Esophagus (tissue), 2 donors: Measurements from ENCODE around the gene KIF2A. TPM values are rescaled to one million over a fixed set of nuclear protein-coding genes. Genes with fewer than 3 reads are reported as not detected.

Source experiments
- H3K27ac ChIP-seq, 2 donors: one replicate each; pipeline ENCODE4 v1.5.1; 2013; ENCODE audit warnings: low read depth in 2 of 2, mild to moderate bottlenecking in 2 of 2, inconsistent platforms in 1 of 2, low read length in 1 of 2, moderate library complexity in 1 of 2
- H3K27me3 ChIP-seq, 2 donors: one replicate each; pipeline ENCODE4 v1.6.1; 2013; ENCODE audit warnings: low read length in 2 of 2, control low read depth in 1 of 2, mild to moderate bottlenecking in 1 of 2; ENCODE audit not compliant: insufficient read depth in 2 of 2, control insufficient read depth in 1 of 2
- H3K36me3 ChIP-seq, 2 donors: one replicate each; pipeline ENCODE4 v1.6.1; 2013; ENCODE audit warnings: low read length in 1 of 2; ENCODE audit not compliant: control insufficient read depth in 2 of 2, insufficient read depth in 2 of 2
- H3K4me1 ChIP-seq, 2 donors: one replicate each; pipeline ENCODE4 v1.6.1; 2013; ENCODE audit warnings: low read length in 1 of 2; ENCODE audit not compliant: control insufficient read depth in 2 of 2, insufficient read depth in 2 of 2
- H3K4me3 ChIP-seq, 2 donors: one replicate each; pipeline ENCODE4 v1.5.1; 2013; ENCODE audit warnings: low read length in 2 of 2, mild to moderate bottlenecking in 2 of 2, low read depth in 1 of 2, moderate library complexity in 1 of 2
- H3K9me3 ChIP-seq, 2 donors: one replicate each; pipeline ENCODE4 v1.6.1; 2013; ENCODE audit warnings: mild to moderate bottlenecking in 2 of 2, low read depth in 1 of 2, low read length in 1 of 2, moderate library complexity in 1 of 2; ENCODE audit not compliant: control insufficient read depth in 2 of 2, insufficient read depth in 1 of 2
- WGBS, 2 donors: extraction: QIAGEN DNeasy Blood & Tissue Kit; methylation state at CpG; one replicate each; pipeline ENCODE4 v1.1.7; 2013; 5-methylcytosine and 5-hydroxymethylcytosine counted together
- polyA plus RNA-seq, 2 donors: library from polyadenylated mRNA; stranded (reverse); fragments of 200-250 nt; gene quantifications; one replicate each; pipeline ENCODE4 v1.2.3, GENCODE V29; 2013
- donor health status: healthy with polysubstance abuse.
- donor health status: Bipolar disorder and iron deficiency.

Gene KIF2A
- polyA plus RNA-seq: 1 to 10 TPM; 3.3 to 6.2 TPM

GRCh38 chr5:62305715-62306322, at the start of gene KIF2A:
TSS of gene KIF2A (plus strand) at chr5:62306206. CDS start at chr5:62306473, 267 bp downstream.
- Histone ChIP-seq H3K27me3 (no peaks in the 10 kb centered on the region), H3K4me3 (peak within 1 kb of the TSS; percentile 91 to 100), H3K4me1 (peaks cover 2 to 8% of the 10 kb centered on the region in 2 donors), H3K9me3 (no peaks in the 10 kb centered on the region), H3K36me3 (no peaks in the 10 kb centered on the region), H3K27ac (peak within 1 kb of the TSS; percentile 92 to 95)
- WGBS, 2 donors: 0 to 1% methylated on average over 58 to 66 of the region's 66 CpGs

GRCh38 chr5:62257020-62257367, 49.0 kb upstream of the KIF2A start:
- H3K27me3 ChIP-seq: no peaks in the 10 kb centered on the region
- no peaks in the 10 kb centered on the region for H3K36me3 ChIP-seq
- no peak overlapping the region for H3K4me3 ChIP-seq
- no peaks in the 10 kb centered on the region for H3K9me3 ChIP-seq
- H3K27ac ChIP-seq: no peak overlapping the region
- H3K4me1 ChIP-seq: no peaks in the 10 kb centered on the region

- H3K4me1 ChIP-seq: no peaks in the 10 kb centered on the region
- no peaks in the 10 kb centered on the region for H3K9me3 ChIP-seq
Measured at GRCh38 chr5:62258654-62259053, 47.4 kb upstream of the KIF2A start.

GRCh38 chr5:62259699-62260250, 46.2 kb upstream of the KIF2A start:
- Histone ChIP-seq H3K4me1 (no peaks in the 10 kb centered on the region), H3K27me3 (no peaks in the 10 kb centered on the region), H3K36me3 (no peaks in the 10 kb centered on the region), H3K4me3 (no peak overlapping the region), H3K27ac (no peak overlapping the region), H3K9me3 (no peaks in the 10 kb centered on the region)
- WGBS, 2 donors: 84 to 90% methylated on average over 2 of the region's 2 CpGs

More at GRCh38 chr5:62258654-62259053, 47.4 kb upstream of the KIF2A start:
- no peaks in the 10 kb centered on the region for H3K27me3 ChIP-seq
- H3K27ac ChIP-seq: no peak overlapping the region
- H3K4me3 ChIP-seq: no peak overlapping the region
- no peaks in the 10 kb centered on the region for H3K36me3 ChIP-seq

- 25 to 44% methylated on average over 5 of the region's 5 CpGs for WGBS, 2 donors
- Histone ChIP-seq H3K27ac (no peak overlapping the region), H3K9me3 (no peaks in the 10 kb centered on the region), H3K4me1 (no peaks in the 10 kb centered on the region), H3K4me3 (no peak overlapping the region), H3K36me3 (no peaks in the 10 kb centered on the region), H3K27me3 (no peaks in the 10 kb centered on the region)
Measured at GRCh38 chr5:62260513-62260912, 45.5 kb upstream of the KIF2A start.

- Histone ChIP-seq H3K4me3 (no peak overlapping the region), H3K36me3 (no peaks in the 10 kb centered on the region), H3K4me1 (no peaks in the 10 kb centered on the region), H3K27me3 (no peaks in the 10 kb centered on the region), H3K9me3 (no peaks in the 10 kb centered on the region), H3K27ac (no peak overlapping the region)
Measured at GRCh38 chr5:62263401-62263800, 42.6 kb upstream of the KIF2A start.

- Histone ChIP-seq H3K36me3 (no peaks in the 10 kb centered on the region), H3K4me1 (no peaks in the 10 kb centered on the region), H3K27ac (no peak overlapping the region), H3K4me3 (no peak overlapping the region), H3K9me3 (no peaks in the 10 kb centered on the region), H3K27me3 (no peaks in the 10 kb centered on the region)
Measured at GRCh38 chr5:62265648-62266112, 40.3 kb upstream of the KIF2A start.

GRCh38 chr5:62266573-62266972, 39.4 kb upstream of the KIF2A start:
- no peaks in the 10 kb centered on the region for H3K4me1 ChIP-seq
- no peaks in the 10 kb centered on the region for H3K36me3 ChIP-seq
- H3K4me3 ChIP-seq: no peak overlapping the region
- H3K27ac ChIP-seq: no peak overlapping the region
- 91 to 93% methylated on average over 4 of the region's 4 CpGs for WGBS, 2 donors
- no peaks in the 10 kb centered on the region for H3K27me3 ChIP-seq
- no peaks in the 10 kb centered on the region for H3K9me3 ChIP-seq

GRCh38 chr5:62268234-62268633, 37.8 kb upstream of the KIF2A start:
- Histone ChIP-seq H3K4me1 (no peaks in the 10 kb centered on the region), H3K27ac (no peak overlapping the region), H3K4me3 (no peak overlapping the region), H3K36me3 (no peaks in the 10 kb centered on the region), H3K27me3 (no peaks in the 10 kb centered on the region), H3K9me3 (no peaks in the 10 kb centered on the region)
- WGBS, 2 donors: 43 to 52% methylated on average over 1 of the region's 1 CpG

- 70 to 73% methylated on average over 2 of the region's 2 CpGs for WGBS, 2 donors
- no peaks in the 10 kb centered on the region for H3K36me3 ChIP-seq
- no peaks in the 10 kb centered on the region for H3K27me3 ChIP-seq
- H3K4me3 ChIP-seq: no peak overlapping the region
- no peak overlapping the region for H3K27ac ChIP-seq
- no peaks in the 10 kb centered on the region for H3K4me1 ChIP-seq
- H3K9me3 ChIP-seq: no peaks in the 10 kb centered on the region
Measured at GRCh38 chr5:62268792-62269191, 37.2 kb upstream of the KIF2A start.
